Neural cell (in vitro differentiated cells): ENCODE results near the gene IPO4. TPM values are rescaled to one million over a fixed set of nuclear protein-coding genes. Genes with fewer than 3 reads are reported as not detected.
A peak's percentile ranks its signal among the peaks of the same experiment; 100 is the strongest.

ENCODE experiments used
- H2AFZ ChIP-seq: fragments of 200-600, 300-800 bp; sonication (generic), shearing (Covaris generic); 2 replicates; pipeline ENCODE4 v1.6.0; 2014; ENCODE audit warnings: low read depth, mild to moderate bottlenecking, antibody characterized with exemption, low read length, moderate library complexity
- H3F3A ChIP-seq: fragments of 200-600 bp; shearing (Covaris generic); 2 replicates; pipeline ENCODE4 v1.6.1; 2016; ENCODE audit warnings: mild to moderate bottlenecking, moderate library complexity, mixed read lengths, antibody characterized with exemption, low read length; ENCODE audit not compliant: insufficient read depth, poor library complexity, severe bottlenecking
- H3K27ac ChIP-seq: fragments of 200-600, 300-800 bp; sonication (generic), shearing (Covaris generic); 2 replicates; pipeline ENCODE4 v1.5.1; 2014; ENCODE audit warnings: mild to moderate bottlenecking, low read length, moderate library complexity
- H3K27me3 ChIP-seq: fragments of 300-800, 200-600 bp; sonication (generic), shearing (Covaris generic); 2 replicates; pipeline ENCODE4 v1.6.0; 2014; ENCODE audit warnings: mild to moderate bottlenecking, low read depth, low read length, moderate library complexity; ENCODE audit not compliant: insufficient read depth
- H3K36me3 ChIP-seq: fragments of 300-800, 200-600 bp; sonication (generic), shearing (Covaris generic); 2 replicates; pipeline ENCODE4 v1.5.1; 2014; ENCODE audit warnings: mild to moderate bottlenecking, antibody characterized with exemption, low read length, moderate library complexity; ENCODE audit not compliant: insufficient read depth
- H3K4me2 ChIP-seq: fragments of 300-800, 200-600 bp; sonication (generic), shearing (Covaris generic); 2 replicates; pipeline ENCODE4 v1.6.0; 2014; ENCODE audit warnings: mild to moderate bottlenecking, low read length
- H3K4me3 ChIP-seq: fragments of 300-800, 200-600 bp; sonication (generic), shearing (Covaris generic); 2 replicates; pipeline ENCODE4 v1.5.1; 2014; ENCODE audit warnings: mild to moderate bottlenecking, low read length, moderate library complexity
- H3K79me2 ChIP-seq: fragments of 200-600 bp; shearing (Covaris generic); replicated peaks from 2 replicates; pipeline ENCODE4 v1.6.0; 2014; ENCODE audit warnings: mild to moderate bottlenecking, low read length, moderate library complexity; ENCODE audit not compliant: insufficient read depth
- H3K9ac ChIP-seq: fragments of 300-800, 200-600 bp; sonication (generic), shearing (Covaris generic); 2 replicates; pipeline ENCODE4 v1.6.1; 2016; ENCODE audit warnings: mild to moderate bottlenecking, low read length, mixed read lengths
- H3K9me2 ChIP-seq: fragments of 200-600 bp; shearing (Covaris generic); 2 replicates; pipeline ENCODE4 v1.6.1; 2016; ENCODE audit warnings: mild to moderate bottlenecking, low read length, mixed read lengths; ENCODE audit not compliant: insufficient read depth
- H3K9me3 ChIP-seq: fragments of 200-600, 300-800 bp; sonication (generic), shearing (Covaris generic); 2 replicates; pipeline ENCODE4 v1.6.1; 2016; ENCODE audit warnings: mild to moderate bottlenecking, mixed run types, low read length, moderate library complexity, mixed read lengths
- H4K20me1 ChIP-seq: fragments of 200-600 bp; shearing (Covaris generic); 2 replicates; pipeline ENCODE4 v1.6.1; 2016; ENCODE audit warnings: mild to moderate bottlenecking, mixed run types; ENCODE audit not compliant: insufficient read depth
- CTCF ChIP-seq: fragments of 450-650 bp; IDR thresholded peaks from 2 replicates; pipeline ENCODE4 v1.5.1; 2014; ENCODE audit warnings: antibody characterized with exemption, mild to moderate bottlenecking, moderate library complexity; ENCODE audit not compliant: poor library complexity, severe bottlenecking
- EP300 ChIP-seq: fragments of 450-650 bp; conservative IDR thresholded peaks from 2 replicates; pipeline ENCODE4 v1.6.1; 2014; ENCODE audit warnings: antibody characterized with exemption, mild to moderate bottlenecking, moderate library complexity; ENCODE audit not compliant: poor library complexity, severe bottlenecking
- EZH2 ChIP-seq: fragments of 200-600, 300-800 bp; shearing (Covaris generic), sonication (generic); IDR thresholded peaks from 2 replicates; pipeline ENCODE4 v1.6.1; 2014; ENCODE audit warnings: antibody characterized with exemption, low read length, borderline replicate concordance, mild to moderate bottlenecking; ENCODE audit not compliant: insufficient read depth, poor library complexity, severe bottlenecking
- MXI1 ChIP-seq: fragments of 450-650 bp; conservative IDR thresholded peaks from 2 replicates; pipeline ENCODE4 v1.6.1; 2014; ENCODE audit warnings: antibody characterized with exemption, mild to moderate bottlenecking; ENCODE audit not compliant: poor library complexity, severe bottlenecking
- POLR2AphosphoS5 ChIP-seq: IDR thresholded peaks from 2 replicates; pipeline ENCODE4 v1.6.1; 2012
- RAD21 ChIP-seq: fragments of 450-650 bp; conservative IDR thresholded peaks from 2 replicates; pipeline ENCODE4 v1.6.1; 2014; ENCODE audit warnings: antibody characterized with exemption, mild to moderate bottlenecking, moderate library complexity
- SMC3 ChIP-seq: fragments of 450-650 bp; conservative IDR thresholded peaks from 2 replicates; pipeline ENCODE4 v1.6.1; 2014; ENCODE audit warnings: antibody characterized with exemption, mild to moderate bottlenecking, moderate library complexity; ENCODE audit not compliant: poor library complexity
- TAF1 ChIP-seq: IDR thresholded peaks from 2 replicates; pipeline ENCODE4 v1.6.1; 2012; ENCODE audit warnings: low read depth
- polyA plus RNA-seq: library from polyadenylated mRNA; depleted of rRNA; stranded (reverse); fragments of >200 nt; gene quantifications from 2 replicates; pipeline ENCODE4 v1.2.3, GENCODE V29; 2014
- TF ChIP-seq, protein P1 (sequence below): IDR thresholded peaks from 2 replicates; pipeline ENCODE4 v1.6.1; 2012; ENCODE audit warnings: borderline replicate concordance

The IPO4 gene
- polyA plus RNA-seq, 1 donor from 2014 or later = 9.2 TPM

DNA sequence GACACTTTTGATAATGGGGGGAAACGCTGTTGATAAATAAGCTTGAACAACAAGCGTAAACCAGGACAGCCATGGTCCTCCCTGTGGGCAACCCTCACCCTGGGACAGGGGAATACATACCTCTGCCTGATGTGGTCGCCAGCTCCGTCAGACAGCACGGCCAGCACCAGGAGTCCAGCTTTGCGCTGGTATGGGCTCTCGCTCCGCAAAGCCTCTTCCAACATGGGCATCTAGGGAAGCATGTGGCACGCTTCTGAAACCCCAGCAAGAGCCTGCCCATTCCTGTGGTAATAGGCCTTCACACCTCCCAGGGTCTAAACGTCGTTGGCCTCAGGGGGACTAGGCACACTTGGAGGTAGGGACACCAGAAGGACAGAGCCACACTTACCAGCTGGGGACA lies 2.9 kb downstream of the IPO4 start:
- Histone ChIP-seq H3K9me3 (no peaks in the 10 kb centered on the region), H3K36me3 (no peaks in the 10 kb centered on the region), H3K79me2 (no peaks in the 10 kb centered on the region), H3K27ac (no peak overlapping the region), H3K9ac (no peak overlapping the region), H3F3A (no peaks in the 10 kb centered on the region), H3K4me3 (no peak overlapping the region), H3K27me3 (no peaks in the 10 kb centered on the region), H2AFZ (no peak overlapping the region), H3K4me2 (no peak overlapping the region), H4K20me1 (peaks cover 4% of the 10 kb centered on the region), H3K9me2 (no peaks in the 10 kb centered on the region)
- no peak for TF ChIP-seq RAD21
- TF ChIP-seq, protein P1, sequence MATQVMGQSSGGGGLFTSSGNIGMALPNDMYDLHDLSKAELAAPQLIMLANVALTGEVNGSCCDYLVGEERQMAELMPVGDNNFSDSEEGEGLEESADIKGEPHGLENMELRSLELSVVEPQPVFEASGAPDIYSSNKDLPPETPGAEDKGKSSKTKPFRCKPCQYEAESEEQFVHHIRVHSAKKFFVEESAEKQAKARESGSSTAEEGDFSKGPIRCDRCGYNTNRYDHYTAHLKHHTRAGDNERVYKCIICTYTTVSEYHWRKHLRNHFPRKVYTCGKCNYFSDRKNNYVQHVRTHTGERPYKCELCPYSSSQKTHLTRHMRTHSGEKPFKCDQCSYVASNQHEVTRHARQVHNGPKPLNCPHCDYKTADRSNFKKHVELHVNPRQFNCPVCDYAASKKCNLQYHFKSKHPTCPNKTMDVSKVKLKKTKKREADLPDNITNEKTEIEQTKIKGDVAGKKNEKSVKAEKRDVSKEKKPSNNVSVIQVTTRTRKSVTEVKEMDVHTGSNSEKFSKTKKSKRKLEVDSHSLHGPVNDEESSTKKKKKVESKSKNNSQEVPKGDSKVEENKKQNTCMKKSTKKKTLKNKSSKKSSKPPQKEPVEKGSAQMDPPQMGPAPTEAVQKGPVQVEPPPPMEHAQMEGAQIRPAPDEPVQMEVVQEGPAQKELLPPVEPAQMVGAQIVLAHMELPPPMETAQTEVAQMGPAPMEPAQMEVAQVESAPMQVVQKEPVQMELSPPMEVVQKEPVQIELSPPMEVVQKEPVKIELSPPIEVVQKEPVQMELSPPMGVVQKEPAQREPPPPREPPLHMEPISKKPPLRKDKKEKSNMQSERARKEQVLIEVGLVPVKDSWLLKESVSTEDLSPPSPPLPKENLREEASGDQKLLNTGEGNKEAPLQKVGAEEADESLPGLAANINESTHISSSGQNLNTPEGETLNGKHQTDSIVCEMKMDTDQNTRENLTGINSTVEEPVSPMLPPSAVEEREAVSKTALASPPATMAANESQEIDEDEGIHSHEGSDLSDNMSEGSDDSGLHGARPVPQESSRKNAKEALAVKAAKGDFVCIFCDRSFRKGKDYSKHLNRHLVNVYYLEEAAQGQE = no peak
- TF ChIP-seq EP300 = no peak
- no peak for TF ChIP-seq MXI1
- no peak for TF ChIP-seq TAF1
- TF ChIP-seq SMC3 = no peak
- TF ChIP-seq POLR2AphosphoS5 = no peak
- TF ChIP-seq EZH2 = no peak
- no peak for TF ChIP-seq CTCF

- no peak overlapping the region for H2AFZ ChIP-seq
- H4K20me1 ChIP-seq = peaks cover 4% of the 10 kb centered on the region
- no peaks in the 10 kb centered on the region for H3K27me3 ChIP-seq
- H3K36me3 ChIP-seq = no peaks in the 10 kb centered on the region
- no peak overlapping the region for H3K4me3 ChIP-seq
- no peak overlapping the region for H3K9ac ChIP-seq
- H3K4me2 ChIP-seq = no peak overlapping the region
- no peaks in the 10 kb centered on the region for H3K9me3 ChIP-seq
- H3K9me2 ChIP-seq = no peaks in the 10 kb centered on the region
- no peak overlapping the region for H3K27ac ChIP-seq
- H3K79me2 ChIP-seq = no peaks in the 10 kb centered on the region
- no peaks in the 10 kb centered on the region for H3F3A ChIP-seq
- TF ChIP-seq EZH2 (no peak), RAD21 (no peak), EP300 (no peak), POLR2AphosphoS5 (peak; percentile 12)
These were observed 3.6 kb downstream of the IPO4 start for GRCh38 chr14:24185026-24185425.
